Fibroblast of lung (primary cell): Measurements from ENCODE around the gene ZBTB42. TPM values are rescaled to one million over a fixed set of nuclear protein-coding genes. Genes with fewer than 3 reads are reported as not detected.

ENCODE experiments used
- DNase-seq, 2 donors: peaks; one replicate each; pipeline versions ENCODE4 v3.0.0 to v3.0.0-alpha.2; 2010; ENCODE audit warnings: low read depth in 2 of 2
- H2AFZ ChIP-seq: 2 replicates; pipeline ENCODE4 v1.5.1; 2012; ENCODE audit warnings: low read length, control low read depth, inconsistent platforms
- H3K27ac ChIP-seq: 2 replicates; pipeline ENCODE4 v1.5.1; 2011; ENCODE audit warnings: low read length, control low read depth; ENCODE audit not compliant: insufficient read depth
- H3K27me3 ChIP-seq: 2 replicates; pipeline ENCODE4 v1.5.1; 2011; ENCODE audit warnings: mild to moderate bottlenecking, low read length; ENCODE audit not compliant: control insufficient read depth, insufficient read depth
- H3K36me3 ChIP-seq: 2 replicates; pipeline ENCODE4 v1.5.1; 2011; ENCODE audit warnings: low read length; ENCODE audit not compliant: control insufficient read depth, insufficient read depth
- H3K4me1 ChIP-seq: 2 replicates; pipeline ENCODE4 v1.5.1; 2011; ENCODE audit warnings: low read length; ENCODE audit not compliant: control insufficient read depth, insufficient read depth; ENCODE audit errors: extremely low read depth
- H3K4me2 ChIP-seq: 2 replicates; pipeline ENCODE4 v1.5.1; 2011; ENCODE audit warnings: low read length, control low read depth; ENCODE audit not compliant: insufficient read depth; ENCODE audit errors: extremely low read depth
- H3K4me3 ChIP-seq, 4 experiments: fragments of 200-600 bp in 1 of 4; sonication (generic) in 1 of 4; replicated peaks in 1 of 4; 2 replicates each; pipeline ENCODE4 v1.5.1; 2011 to 2016; ENCODE audit warnings: low read length in 4 of 4, low read depth in 3 of 4, mild to moderate bottlenecking in 3 of 4, control low read depth in 2 of 4, inconsistent platforms in 1 of 4, mixed read lengths in 1 of 4; ENCODE audit not compliant: insufficient read depth in 1 of 4; ENCODE audit errors: control extremely low read depth in 1 of 4
- H3K79me2 ChIP-seq: 2 replicates; pipeline ENCODE4 v1.5.1; 2012; ENCODE audit warnings: mild to moderate bottlenecking, low read length, inconsistent platforms; ENCODE audit not compliant: control insufficient read depth, insufficient read depth
- H3K9ac ChIP-seq: 2 replicates; pipeline ENCODE4 v1.5.1; 2011; ENCODE audit warnings: mild to moderate bottlenecking, low read length, control low read depth; ENCODE audit not compliant: insufficient read depth
- H3K9me3 ChIP-seq: 2 replicates; pipeline ENCODE4 v1.5.1; 2012; ENCODE audit warnings: low read depth, low read length; ENCODE audit not compliant: control insufficient read depth, insufficient read depth
- H4K20me1 ChIP-seq: 2 replicates; pipeline ENCODE4 v1.5.1; 2011; ENCODE audit warnings: low read length; ENCODE audit not compliant: control insufficient read depth, insufficient read depth; ENCODE audit errors: extremely low read depth
- EZH2 ChIP-seq: IDR thresholded peaks from 2 replicates; pipeline ENCODE4 v1.5.1; 2012; ENCODE audit warnings: low read length, control low read depth, mild to moderate bottlenecking; ENCODE audit errors: missing control alignments
- polyA plus RNA-seq, 2 donors: library from polyadenylated mRNA; depleted of rRNA in 1 of 2; stranded (reverse) in 1 of 2; unstranded in 1 of 2; fragments of >200 nt; gene quantifications; 2 replicates each; pipeline ENCODE4 v1.2.1, GENCODE V29; 2011 to 2012; ENCODE audit warnings: missing spikeins in 1 of 2
- total RNA-seq: library from RNA; depleted of rRNA; stranded (reverse); fragments of >200 nt; gene quantifications from 2 replicates; pipeline ENCODE4 v1.2.1, GENCODE V29; 2014
- TF ChIP-seq, protein P1 (sequence below), 2 donors: IDR thresholded peaks in 1 of 2; conservative IDR thresholded peaks in 1 of 2; 1 replicate in 1 of 2; 2 replicates in 1 of 2; pipeline ENCODE4 v1.5.1; 2011 to 2012; ENCODE audit warnings: low read length in 2 of 2, control low read depth in 1 of 2, inconsistent platforms in 1 of 2, low read depth in 1 of 2, mild to moderate bottlenecking in 1 of 2

ZBTB42 gene
- total and polyA plus RNA-seq, 2 donors (not counting 1 experiment from before 2014, with no cell fraction given): 1.1 to 2.3 TPM

GRCh38 chr14:104786726-104787675 lies 13.9 kb upstream of the ZBTB42 start:
- no peaks in the 10 kb centered on the region for H3K4me1 ChIP-seq
- TF ChIP-seq EZH2: no peak
- TF ChIP-seq, protein P1, sequence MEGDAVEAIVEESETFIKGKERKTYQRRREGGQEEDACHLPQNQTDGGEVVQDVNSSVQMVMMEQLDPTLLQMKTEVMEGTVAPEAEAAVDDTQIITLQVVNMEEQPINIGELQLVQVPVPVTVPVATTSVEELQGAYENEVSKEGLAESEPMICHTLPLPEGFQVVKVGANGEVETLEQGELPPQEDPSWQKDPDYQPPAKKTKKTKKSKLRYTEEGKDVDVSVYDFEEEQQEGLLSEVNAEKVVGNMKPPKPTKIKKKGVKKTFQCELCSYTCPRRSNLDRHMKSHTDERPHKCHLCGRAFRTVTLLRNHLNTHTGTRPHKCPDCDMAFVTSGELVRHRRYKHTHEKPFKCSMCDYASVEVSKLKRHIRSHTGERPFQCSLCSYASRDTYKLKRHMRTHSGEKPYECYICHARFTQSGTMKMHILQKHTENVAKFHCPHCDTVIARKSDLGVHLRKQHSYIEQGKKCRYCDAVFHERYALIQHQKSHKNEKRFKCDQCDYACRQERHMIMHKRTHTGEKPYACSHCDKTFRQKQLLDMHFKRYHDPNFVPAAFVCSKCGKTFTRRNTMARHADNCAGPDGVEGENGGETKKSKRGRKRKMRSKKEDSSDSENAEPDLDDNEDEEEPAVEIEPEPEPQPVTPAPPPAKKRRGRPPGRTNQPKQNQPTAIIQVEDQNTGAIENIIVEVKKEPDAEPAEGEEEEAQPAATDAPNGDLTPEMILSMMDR (conservative IDR thresholded peaks at IDR 0.05 in 1 of 2, IDR thresholded peaks at IDR 0.05 in 1 of 2; ENCODE audit: low read depth in 1 of 2, low read length in 2 of 2): no peak
- peaks cover 28% of the 10 kb centered on the region for H3K79me2 ChIP-seq
- H3K9ac ChIP-seq: peak overlapping the region; percentile 7
- DNase-seq: no peak
- H3K4me2 ChIP-seq: no peak overlapping the region
- H3K27ac ChIP-seq: no peak overlapping the region
- no peak overlapping the region for H3K4me3 ChIP-seq
- H2AFZ ChIP-seq: no peak overlapping the region
- no peaks in the 10 kb centered on the region for H3K9me3 ChIP-seq
- H3K36me3 ChIP-seq: peaks cover 16% of the 10 kb centered on the region
- H4K20me1 ChIP-seq: no peaks in the 10 kb centered on the region
- H3K27me3 ChIP-seq: no peaks in the 10 kb centered on the region

DNA sequence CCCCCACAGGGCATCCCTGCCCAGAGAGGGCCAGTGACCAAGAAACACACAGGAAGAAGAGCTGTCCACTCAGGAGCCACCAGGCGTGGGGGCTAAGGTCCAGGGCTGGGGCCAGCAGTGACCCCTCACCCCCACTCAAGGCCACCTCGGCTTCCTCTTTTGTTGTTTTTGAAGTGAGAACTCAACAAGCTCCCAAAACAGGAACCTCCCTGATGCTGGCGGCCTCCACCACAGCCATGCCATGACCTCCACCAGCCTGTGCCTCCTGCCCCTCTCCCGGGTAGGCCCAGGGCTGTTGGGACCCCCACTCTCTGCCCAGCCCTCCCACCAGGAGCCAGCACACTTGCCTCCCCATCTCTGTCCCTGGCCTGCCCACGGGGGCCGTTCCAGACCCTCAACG lies 13.2 kb upstream of the ZBTB42 start:
- no peaks in the 10 kb centered on the region for H4K20me1 ChIP-seq
- peaks cover 17% of the 10 kb centered on the region for H3K36me3 ChIP-seq
- no peak overlapping the region for H3K4me3 ChIP-seq
- peaks cover 35% of the 10 kb centered on the region for H3K79me2 ChIP-seq
- no peaks in the 10 kb centered on the region for H3K27me3 ChIP-seq
- H3K4me2 ChIP-seq: no peak overlapping the region
- no peak overlapping the region for H3K27ac ChIP-seq
- no peak overlapping the region for H3K9ac ChIP-seq
- no peaks in the 10 kb centered on the region for H3K4me1 ChIP-seq
- TF ChIP-seq EZH2: no peak
- TF ChIP-seq, protein P1 (conservative IDR thresholded peaks at IDR 0.05 in 1 of 2, IDR thresholded peaks at IDR 0.05 in 1 of 2; ENCODE audit: low read depth in 1 of 2, low read length in 2 of 2): no peak
- H2AFZ ChIP-seq: no peak overlapping the region
- DNase-seq: no peak
- H3K9me3 ChIP-seq: no peaks in the 10 kb centered on the region

GRCh38 chr14:104788161-104788818 lies 12.6 kb upstream of the ZBTB42 start:
- Histone ChIP-seq H4K20me1 (no peaks in the 10 kb centered on the region), H3K9me3 (no peaks in the 10 kb centered on the region), H3K4me1 (no peaks in the 10 kb centered on the region), H3K27ac (no peak overlapping the region), H3K36me3 (peaks cover 17% of the 10 kb centered on the region), H3K27me3 (no peaks in the 10 kb centered on the region), H3K4me2 (no peak overlapping the region), H2AFZ (no peak overlapping the region), H3K79me2 (peaks cover 41% of the 10 kb centered on the region), H3K4me3 (no peak overlapping the region), H3K9ac (no peak overlapping the region)
- DNase-seq: no peak
- no peak for TF ChIP-seq EZH2
- TF ChIP-seq, protein P1 (conservative IDR thresholded peaks at IDR 0.05 in 1 of 2, IDR thresholded peaks at IDR 0.05 in 1 of 2; ENCODE audit: low read depth in 1 of 2, low read length in 2 of 2): no peak
